NCI-H526 (cell line): ENCODE measurements around the gene FCHSD2.

ENCODE experiments used
- DNase-seq, 2 experiments: peaks; one replicate each; lab custom pipeline; 2025; lab: John Stamatoyannopoulos, UW

FCHSD2 gene

DNA sequence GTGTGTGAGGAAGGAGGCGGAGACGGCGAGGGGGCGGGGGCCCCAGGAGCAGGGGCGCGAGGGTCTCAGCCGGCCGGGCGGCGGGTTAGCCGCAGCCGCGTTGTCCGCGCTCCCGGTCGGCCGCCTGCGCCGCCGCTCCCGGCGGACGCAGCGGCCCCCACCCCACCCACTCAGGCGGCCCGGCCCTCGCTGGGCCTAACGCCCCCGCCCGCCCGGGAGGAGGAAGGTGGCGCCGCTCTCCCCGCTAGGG, at the start of gene FCHSD2:
TSS of gene FCHSD2 (minus strand) at position 191 of the 250 bp plus-strand sequence. CDS start 441 bp downstream, outside the sequence.
- DNase-seq: no peak

DNA sequence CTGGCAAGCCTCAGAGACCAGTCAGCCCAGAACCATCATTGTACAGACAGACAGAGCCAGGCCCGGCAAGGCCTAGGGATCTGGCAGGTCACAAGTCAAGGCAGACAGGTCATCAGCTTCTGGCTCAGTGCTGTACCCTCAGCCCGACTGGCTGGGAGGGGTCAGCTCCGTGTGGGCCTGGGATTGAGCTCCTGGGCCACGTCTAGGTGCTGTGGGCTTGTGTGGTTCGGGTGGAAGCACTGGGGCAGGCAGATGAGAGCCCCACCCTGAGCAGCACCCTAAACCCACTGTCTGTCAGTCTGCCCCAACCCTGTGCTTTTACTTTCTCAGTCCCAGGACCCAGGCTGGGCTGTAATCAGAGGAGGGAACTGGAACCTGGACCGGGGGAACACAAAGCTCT, 49.0 kb upstream of the FCHSD2 start:
- DNase-seq: no peak

DNA sequence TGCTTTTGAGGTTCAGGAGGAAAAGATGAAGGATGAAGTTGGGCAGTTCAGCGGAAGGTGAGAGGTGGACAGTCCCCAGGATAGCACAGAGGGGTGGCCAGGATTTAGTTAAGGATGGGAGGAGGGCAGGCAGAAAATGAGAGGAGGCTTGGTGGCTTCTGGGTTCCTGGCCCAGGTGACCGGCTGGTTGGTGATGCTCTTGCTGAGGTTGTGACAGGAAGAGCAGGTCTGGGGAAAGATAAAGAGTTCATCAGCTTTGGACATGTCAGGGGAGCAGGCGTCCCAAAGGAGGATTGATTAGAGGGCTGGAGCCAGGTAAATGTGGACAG, 48.4 kb upstream of the FCHSD2 start:
- DNase-seq: no peak

DNA sequence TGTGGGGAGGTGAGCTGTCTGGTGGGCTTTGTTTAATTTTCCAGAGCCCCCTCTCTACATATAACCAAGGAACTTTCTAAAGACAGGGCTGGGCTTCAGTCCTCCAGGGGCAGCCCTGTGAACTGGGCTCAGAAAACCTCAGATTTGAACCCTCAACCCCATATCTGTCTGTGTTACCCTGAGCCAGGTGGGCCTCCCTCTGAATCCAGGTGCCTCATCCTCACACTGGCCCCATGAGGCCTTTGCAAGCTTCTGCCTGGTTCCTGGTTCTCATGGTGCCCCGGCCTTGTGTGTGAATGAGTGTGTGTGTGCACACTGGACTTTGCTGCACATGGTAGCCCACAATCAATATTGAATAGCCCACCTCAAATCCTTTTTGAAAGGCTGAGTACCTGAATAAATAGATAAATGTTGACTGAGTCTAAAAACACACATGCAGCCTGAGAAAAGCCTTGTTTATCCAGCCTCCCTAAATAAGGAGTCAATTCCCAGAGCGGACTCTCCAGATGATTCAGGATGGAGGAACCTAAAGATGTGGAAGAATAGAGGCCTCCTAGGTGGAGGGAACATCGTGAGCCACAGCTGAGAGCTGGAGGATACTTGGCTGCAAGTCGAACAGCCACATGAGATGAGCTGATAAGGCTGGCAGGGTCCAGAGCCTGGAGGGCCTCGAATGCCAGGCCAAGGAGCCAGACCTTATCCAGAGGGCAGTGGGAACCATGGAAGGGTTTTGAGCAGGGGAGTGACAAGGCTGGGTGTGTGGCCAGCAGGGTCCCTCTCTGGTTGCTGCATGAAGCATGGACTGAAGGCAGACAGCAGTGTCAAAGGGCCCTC, 47.8 kb upstream of the FCHSD2 start:
- no peak for DNase-seq

DNA sequence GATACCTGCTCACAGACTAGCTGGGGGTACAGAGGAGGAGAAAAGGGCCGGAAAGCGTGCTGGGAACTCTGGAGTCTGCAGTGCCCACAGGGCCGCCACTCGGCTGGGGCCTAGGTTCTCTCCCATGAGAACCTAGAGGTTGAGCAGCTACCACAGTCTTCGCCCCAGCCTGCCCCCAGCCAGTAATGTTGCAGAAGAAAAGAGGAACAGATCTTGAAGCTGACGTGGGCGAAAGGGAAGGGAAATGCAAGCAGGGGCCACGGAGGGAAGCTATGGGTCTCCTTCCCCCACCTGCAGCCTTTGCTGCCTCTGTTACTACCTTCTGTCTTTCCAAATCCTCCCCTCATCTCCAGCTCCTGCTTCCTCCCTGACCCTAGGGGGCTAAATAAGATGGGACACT, 47.2 kb upstream of the FCHSD2 start:
- DNase-seq: no peak

DNA sequence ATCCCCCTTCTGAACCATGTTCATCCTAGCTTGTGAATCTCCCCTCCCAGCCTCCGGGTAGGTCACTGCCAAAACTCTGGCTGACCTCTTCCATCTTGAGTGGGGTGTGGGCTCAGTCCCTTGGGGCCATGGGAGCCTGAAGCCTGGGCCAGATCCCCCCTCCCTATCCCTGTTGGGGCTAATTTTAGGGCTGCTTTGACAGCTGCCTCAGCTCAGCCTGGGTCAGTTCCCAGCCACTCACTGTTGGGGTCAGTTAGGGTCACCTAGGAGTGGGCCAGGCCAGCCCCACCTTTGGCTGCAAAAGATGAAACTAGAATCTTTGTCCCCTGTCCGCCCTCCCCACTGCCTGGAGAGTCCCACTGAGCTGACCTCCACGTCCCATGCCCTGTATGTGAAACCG, 46.2 kb upstream of the FCHSD2 start:
- DNase-seq: no peak

DNA sequence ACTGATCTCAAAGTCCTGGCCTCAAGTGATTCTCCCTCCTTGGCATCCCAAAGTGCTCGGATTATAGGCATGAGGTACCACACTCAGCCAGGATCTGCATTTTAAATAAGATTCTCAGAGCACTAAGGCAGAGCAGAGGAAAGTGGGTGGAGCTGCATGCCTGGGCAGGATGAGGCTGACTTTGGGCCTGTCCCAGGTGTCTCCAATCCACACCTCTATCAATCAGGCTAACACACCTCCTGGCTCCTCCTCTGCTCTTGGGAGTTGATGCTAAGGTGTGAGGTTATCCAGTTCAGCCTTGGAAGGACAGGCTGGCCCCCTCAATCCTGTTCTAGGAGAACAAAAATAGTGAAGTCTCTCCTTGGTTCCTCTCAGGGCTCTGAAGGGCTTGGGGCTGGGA, 45.7 kb upstream of the FCHSD2 start:
- peak; percentile 14 to 23 for DNase-seq

DNA sequence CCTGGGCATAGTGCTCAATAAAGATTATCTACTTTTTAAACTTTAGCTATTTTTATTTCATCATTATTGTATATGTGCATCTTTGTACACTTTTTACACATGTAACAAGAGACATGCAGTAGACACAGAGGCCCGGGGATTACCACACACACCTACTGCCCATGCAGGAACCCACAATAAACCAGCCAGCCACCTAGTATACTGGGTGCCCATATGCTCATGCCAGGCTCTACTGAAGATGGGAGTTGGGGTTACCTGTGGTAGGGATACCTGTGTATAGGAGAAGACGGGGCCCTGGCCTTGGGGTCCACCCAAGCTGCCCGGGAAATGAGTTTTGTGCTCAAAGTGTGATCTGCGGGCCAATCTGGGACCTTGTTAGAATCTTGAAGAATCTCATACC, 44.8 kb upstream of the FCHSD2 start:
- DNase-seq: no peak

DNA sequence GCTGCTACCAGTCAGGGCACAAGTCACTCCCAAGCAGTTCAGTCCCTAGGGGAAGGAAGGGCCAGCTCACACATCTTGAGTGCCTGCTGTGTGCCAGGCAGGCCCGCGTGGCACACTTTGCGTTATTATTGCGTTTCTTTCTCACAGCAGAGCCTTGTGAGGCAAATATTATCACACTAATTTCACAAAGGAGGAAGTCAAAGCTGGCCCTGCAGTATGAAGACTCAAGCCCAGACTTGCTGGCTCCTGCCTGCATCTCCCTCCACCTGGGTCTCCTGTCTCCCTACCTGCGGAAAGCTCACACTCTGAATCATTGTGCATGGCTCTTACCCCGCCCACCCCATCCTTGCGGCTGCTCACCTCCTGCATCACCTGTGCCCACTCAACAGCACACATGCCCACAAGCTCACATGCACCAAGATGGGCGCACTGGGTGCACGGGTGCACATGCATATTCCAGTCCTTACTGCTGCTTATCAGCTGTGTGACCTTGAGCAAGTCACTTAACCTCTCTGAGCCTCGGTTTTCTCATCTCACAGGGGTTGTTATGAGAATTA, 44.3 kb upstream of the FCHSD2 start:
- DNase-seq: peak in 1 of 2 experiments; percentile 32

DNA sequence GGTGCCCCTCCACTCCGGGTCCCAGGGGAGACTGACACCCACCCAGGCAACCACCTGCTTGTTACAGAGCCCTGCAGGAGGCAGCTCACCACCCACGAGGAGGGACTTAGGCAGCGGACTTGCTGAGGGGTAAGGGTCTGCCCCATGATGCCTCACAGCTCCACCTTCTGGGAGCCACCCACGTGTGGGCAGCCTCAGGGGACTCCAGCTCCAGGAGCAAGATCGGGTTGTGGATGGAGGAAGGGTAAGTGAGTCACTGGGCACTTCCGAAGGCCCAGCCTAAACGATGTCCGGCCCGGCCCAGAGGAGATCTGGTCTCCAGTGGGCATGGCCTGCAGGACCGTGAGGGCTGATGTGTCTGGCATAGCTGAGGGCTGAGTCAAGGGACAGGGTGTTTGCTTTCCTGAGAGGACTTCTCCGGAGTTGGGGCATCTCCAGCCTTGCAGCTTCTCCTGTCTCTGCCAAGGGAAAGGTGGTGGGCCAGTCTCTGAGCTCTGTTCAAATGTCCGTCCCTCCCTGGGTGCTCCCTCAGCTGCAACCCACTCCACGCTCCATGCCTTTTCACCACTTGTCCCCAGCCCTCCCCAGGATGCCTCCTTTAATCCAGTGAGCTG, 43.7 kb upstream of the FCHSD2 start:
- no peak for DNase-seq

DNA sequence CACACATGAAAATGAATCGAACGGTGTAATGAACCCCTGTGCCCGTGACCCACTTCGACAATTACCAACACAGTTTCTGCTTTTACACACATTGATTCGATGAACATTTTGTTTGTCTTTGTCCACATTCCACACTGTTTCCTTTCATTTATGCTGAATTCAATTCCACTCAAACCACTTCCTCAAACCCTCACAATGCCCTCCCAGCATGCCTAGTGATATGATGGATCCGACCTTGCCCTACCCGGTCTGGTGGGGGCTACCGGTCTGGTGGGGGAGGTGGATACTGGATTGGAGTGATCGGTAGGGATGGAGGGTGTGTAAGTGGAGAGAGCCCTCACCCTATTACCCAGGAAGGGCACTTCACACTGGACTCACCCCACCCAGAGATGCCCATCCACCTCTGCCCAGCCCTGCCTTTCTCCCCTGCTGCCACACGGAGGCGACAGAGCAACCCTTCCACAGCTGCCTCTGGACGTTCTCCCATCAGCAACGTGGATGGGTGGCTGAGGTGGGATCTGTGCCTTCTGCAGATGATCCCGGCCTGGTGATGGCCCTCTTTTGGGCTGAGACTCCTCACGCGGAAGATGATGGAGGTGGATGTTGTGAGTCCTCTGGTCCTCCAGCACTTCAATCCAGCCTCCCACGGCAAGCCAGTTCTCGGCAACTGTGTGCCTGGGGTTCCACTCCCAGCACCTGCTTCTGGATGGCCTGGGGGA, 43.0 kb upstream of the FCHSD2 start:
- DNase-seq: peak; percentile 32 to 85

DNA sequence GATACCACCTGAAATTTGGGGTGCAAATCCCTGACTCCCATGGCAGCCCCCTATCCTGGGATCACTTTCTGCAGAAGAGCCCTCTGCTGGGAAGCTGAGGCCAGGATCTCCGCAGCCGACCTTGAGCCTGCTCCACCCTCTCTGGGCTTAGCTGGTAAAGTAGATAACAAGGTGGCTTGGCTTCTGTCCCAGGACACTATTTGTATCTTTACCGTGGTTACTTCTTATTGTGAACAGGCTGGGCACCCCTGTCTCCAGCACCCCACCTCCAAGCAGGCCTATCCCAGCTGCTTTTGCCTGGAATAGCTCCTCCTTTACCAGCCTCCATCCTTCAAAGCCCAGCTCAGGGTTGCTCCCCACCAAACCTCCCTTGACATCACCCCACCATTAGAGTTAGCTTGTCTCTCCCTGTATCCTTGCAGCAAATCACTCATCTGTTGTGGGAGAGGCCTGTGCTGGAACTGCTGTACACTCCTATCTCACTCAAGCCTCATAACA, 40.8 kb upstream of the FCHSD2 start:
- no peak for DNase-seq

DNA sequence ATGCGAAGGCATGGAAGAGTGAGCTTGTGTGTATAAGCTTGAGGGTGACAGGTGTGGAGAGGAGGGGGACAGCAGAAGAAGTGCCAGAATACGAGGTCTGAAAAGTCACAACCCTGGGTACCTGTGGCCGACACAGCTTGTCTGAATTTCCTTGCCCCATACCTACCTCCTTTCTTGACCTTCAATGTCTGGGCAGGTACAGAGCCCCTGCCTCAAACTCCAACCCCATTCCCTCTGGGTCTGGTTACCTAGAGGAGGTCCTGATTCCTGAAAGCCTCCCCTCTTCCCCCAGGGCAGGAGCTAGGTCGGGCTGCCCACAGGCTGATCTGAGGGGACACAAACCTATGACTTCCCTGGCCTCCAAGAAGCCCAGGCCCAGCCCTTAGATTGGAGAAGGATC, 36.6 kb upstream of the FCHSD2 start:
- no peak for DNase-seq

DNA sequence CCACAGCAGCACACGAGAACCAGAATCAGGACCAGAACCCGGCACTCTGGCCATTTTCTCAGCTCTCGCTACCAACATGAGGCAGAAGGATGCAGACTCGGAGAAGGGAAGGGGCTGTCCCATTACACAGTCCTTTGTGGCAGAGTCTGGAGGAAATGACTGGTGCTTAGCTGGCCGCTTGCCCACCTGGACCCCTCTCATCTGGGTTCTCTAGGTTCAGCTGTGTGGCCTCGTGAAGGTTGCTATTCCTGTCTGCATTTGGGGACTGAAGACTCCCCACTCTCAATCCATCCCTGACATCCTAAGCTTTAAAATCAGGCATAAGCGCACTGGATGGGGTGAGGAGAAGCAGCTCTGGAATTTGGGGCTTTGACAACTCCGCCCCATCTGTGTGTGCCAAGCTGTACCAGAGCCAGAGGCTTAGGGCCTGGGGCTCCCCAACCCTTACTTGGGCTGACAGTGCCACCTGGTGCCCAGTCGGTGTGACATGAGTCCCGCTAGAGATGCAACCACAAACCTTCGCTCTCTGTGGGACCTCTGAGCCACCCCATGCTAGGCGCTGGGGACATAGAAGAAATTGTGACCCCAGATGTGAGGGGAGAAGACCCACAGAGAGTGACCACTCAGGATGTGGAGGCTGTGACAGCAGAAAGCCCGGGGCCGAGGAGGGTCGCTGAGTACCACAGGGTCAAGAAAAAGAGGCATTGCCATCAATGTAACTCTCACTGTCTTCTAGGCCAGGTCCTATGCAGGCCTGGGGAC, 35.8 kb upstream of the FCHSD2 start:
- DNase-seq: peak; percentile 50 to 87

DNA sequence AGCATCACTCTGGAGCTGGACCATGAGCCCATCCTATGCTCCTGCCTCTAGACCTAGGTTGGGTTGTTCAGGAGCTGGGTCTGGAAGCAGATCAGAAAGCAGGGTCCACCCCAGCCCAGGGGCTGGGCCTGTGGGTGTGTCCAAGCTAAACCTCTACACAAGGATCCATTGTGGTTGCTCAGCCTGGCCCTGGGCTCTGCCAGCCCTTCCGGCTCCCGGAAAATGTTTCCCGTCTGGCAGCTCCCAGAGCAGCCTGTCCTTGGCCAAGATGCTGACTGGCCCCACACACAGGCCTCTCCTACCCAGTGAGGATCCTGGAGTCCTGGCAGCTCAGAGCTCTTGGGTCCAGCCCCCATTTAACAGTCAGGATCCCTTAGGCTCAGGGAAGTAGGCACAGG, 35.3 kb upstream of the FCHSD2 start:
- no peak for DNase-seq

DNA sequence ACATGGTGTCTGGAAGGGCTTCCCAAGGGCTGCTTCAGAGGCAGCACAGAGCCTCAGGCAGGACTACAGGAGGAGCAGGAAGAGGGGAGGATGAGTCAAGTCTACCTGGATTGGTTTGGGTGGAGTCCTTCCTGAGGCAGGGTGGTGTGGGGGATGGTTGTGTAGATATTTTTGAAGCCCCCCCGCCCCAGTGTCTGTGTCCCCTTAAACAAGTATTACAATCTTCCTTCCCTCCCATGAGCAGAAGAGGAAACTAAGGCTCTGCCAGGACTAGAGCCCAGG, 34.7 kb upstream of the FCHSD2 start:
- no peak for DNase-seq

DNA sequence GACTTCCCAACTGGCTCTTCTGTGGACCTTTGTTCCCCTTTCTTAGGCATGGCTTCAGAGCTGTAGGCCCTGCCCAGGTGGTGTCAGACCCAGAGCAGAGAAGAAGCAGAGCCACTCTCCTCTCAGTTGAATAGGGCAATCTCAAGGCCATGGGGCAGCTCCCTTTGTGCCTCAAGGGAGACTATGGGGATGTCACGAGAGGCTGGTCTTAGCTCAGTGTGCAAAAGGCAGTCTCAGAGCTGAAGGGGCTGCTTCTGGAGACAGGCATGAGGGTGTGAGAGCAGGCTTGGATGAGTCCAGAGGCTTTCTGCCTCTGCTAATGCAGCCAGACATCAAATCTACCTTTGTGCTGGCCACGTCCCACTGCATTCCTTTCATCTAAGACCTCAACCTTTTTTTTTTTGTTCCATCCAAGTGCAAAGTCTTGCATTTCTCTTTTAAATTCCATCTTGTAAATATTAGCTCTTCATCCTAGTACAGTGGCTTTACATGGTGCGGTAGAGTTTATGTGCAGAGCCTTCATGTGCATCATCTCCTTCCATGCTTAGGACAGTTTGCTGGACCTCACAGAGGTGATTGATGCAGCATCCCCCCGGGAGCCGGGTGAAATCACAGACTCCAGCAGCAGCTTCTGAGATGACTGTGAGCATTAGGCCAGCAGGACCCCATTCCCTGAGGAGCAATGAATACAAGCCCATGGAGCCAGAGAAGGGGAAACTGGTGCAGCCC, 34.2 kb upstream of the FCHSD2 start:
- DNase-seq: no peak

DNA sequence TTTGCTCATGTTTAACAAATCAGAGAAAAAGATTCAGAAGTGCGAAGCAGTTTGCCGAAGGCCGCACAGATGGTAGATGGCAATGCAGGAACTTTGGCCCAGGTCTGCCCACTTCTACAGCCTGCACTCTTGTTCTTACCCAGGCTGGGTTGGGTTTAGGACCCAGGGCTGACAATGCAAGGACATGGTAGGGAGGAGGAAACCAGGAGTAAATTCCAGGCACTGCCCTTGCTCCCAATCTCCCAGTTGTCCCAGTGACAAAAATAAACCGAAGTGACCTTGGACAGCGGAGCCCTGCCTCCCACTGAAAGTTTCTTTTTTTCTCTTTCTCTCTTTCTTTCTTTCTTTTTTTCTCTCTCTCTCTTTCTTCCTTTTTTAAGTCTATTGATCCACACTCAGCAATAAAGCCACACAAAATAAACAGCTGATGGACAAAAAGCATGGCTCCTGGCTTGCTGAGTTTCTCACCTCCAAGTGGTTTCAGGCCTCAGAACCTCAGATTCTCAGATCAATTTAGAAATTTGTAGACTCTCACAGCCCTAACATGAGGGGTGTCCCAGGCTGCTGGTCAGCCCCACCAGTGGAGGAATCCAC, 33.5 kb upstream of the FCHSD2 start:
- DNase-seq: no peak

DNA sequence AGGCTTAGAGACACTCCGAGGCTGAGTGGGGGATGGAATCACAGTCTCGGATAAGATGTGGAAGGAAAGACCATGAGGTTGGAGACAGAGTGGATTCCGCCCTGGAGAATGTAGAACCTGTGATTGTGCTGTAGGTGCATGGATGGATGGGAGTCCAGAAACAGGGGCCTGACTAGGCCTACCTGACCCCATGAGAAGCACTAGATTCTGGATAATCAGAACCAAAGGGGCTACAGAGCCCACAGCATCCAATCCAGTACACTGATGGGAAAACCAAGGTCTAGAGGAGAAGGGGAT, 32.3 kb upstream of the FCHSD2 start:
- DNase-seq: no peak

DNA sequence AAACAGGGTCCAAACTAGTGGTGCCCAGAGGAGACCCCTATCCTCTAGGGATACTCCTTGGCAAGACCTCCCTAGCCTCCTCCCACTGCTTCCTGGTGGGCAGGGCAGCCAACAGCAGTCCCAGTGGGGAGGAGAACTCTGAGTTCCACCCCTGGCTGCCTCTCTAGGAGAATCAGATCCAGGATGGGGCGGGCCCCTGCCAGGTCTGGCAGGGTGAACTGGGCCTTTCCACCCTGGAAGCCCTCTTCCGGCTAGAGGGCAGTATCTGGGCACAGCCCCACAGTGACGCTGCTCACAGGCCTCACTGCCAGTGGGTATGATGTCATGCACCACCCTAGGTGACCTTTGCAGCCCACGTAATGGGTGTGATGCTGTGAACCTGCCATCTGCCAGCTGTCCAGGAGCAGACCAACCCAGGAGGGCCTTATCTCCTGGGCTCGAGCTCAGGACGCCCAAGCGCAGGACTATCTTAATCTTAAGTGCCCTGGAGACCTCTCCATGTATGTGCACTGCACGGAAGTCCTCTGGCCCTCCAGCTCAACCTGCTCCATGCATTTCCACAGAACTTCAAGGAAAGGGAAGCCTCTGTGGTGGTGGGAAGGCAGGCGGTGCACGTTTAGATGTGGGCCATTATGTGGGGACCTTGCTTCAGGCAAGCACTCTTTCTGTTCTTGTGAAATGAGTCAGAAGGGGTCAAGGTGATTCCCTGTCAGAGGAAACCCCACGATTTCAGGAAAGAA, 31.8 kb upstream of the FCHSD2 start:
- DNase-seq: no peak
